ENCODE results near the gene CDK14.

The CDK14 gene

DNA sequence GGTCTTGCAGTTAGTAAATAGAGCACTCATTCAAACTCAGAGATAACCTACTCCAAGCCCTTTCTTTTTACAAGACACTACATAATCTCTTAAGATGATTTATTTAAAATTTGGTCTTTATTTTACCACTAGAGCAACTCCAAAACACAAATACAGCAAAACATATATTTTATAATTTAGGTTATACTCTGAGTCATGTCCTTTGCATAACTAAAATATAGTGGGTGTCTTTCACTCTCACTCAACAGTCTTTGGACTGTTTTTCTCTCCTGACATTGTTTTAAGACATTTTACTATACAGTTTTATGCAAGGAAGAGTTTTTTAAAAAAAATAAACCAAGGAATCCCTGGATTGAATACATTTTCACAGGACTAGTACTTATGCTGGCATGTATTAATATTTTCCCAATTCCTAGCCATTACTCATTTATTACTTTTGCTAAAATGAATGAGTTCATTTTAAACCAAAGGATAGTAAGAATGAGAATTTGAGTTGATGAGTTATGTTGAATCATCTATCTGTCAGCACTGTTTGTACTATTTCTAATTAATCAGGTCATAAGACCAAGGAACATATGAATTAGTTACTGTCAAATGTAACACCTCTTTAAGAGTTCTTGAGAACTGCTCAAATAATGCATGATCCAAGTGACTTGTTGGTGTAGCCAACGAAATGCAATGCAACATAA is 365.1 kb downstream of the CDK14 start:
- no peaks in the 10 kb centered on the region for H3K27me3 ChIP-seq (ENCODE audit: insufficient read depth, poor library complexity, severe bottlenecking)
- H3K4me3 ChIP-seq (replicated peaks; ENCODE audit: insufficient read depth, low read length), result no peak overlapping the region
- DNase-seq (ENCODE audit: low read depth in 1 of 2, low spot score in 1 of 2), result no peak
- no peak overlapping the region for H3K27ac ChIP-seq (replicated peaks)
- no peak for TF ChIP-seq POLR2AphosphoS5 (IDR thresholded peaks at IDR 0.05; ENCODE audit: low read depth)
- no peak for TF ChIP-seq GABPA (IDR thresholded peaks at IDR 0.05; ENCODE audit: low read depth)
- TF ChIP-seq, protein P1, sequence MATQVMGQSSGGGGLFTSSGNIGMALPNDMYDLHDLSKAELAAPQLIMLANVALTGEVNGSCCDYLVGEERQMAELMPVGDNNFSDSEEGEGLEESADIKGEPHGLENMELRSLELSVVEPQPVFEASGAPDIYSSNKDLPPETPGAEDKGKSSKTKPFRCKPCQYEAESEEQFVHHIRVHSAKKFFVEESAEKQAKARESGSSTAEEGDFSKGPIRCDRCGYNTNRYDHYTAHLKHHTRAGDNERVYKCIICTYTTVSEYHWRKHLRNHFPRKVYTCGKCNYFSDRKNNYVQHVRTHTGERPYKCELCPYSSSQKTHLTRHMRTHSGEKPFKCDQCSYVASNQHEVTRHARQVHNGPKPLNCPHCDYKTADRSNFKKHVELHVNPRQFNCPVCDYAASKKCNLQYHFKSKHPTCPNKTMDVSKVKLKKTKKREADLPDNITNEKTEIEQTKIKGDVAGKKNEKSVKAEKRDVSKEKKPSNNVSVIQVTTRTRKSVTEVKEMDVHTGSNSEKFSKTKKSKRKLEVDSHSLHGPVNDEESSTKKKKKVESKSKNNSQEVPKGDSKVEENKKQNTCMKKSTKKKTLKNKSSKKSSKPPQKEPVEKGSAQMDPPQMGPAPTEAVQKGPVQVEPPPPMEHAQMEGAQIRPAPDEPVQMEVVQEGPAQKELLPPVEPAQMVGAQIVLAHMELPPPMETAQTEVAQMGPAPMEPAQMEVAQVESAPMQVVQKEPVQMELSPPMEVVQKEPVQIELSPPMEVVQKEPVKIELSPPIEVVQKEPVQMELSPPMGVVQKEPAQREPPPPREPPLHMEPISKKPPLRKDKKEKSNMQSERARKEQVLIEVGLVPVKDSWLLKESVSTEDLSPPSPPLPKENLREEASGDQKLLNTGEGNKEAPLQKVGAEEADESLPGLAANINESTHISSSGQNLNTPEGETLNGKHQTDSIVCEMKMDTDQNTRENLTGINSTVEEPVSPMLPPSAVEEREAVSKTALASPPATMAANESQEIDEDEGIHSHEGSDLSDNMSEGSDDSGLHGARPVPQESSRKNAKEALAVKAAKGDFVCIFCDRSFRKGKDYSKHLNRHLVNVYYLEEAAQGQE (IDR thresholded peaks at IDR 0.05; ENCODE audit: insufficient replicate concordance, low read depth), result no peak
- TF ChIP-seq, protein P2, sequence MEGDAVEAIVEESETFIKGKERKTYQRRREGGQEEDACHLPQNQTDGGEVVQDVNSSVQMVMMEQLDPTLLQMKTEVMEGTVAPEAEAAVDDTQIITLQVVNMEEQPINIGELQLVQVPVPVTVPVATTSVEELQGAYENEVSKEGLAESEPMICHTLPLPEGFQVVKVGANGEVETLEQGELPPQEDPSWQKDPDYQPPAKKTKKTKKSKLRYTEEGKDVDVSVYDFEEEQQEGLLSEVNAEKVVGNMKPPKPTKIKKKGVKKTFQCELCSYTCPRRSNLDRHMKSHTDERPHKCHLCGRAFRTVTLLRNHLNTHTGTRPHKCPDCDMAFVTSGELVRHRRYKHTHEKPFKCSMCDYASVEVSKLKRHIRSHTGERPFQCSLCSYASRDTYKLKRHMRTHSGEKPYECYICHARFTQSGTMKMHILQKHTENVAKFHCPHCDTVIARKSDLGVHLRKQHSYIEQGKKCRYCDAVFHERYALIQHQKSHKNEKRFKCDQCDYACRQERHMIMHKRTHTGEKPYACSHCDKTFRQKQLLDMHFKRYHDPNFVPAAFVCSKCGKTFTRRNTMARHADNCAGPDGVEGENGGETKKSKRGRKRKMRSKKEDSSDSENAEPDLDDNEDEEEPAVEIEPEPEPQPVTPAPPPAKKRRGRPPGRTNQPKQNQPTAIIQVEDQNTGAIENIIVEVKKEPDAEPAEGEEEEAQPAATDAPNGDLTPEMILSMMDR (IDR thresholded peaks at IDR 0.05; ENCODE audit: insufficient read depth, low read length), result no peak
- TF ChIP-seq SPI1 (IDR thresholded peaks at IDR 0.05; ENCODE audit: borderline replicate concordance, low read depth), result no peak

DNA sequence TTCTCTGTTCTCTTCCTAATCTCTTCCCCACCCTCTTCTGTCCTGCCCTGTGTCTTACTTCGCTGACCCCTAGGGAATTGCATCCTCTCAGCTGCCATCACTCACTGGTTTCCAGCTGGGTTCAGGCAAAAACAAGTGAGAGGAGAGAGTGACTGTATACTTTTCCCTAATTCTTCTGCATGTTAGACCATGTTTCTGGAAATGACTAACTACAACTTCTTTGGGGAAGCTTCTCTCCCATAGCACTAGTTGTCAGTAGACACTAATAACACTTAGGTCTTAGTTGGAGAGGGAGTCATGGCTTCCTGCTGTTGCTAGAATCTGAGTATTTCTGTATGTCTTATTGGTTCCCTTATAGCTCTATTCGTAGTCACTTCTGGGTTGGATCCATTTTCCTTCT is 369.1 kb downstream of the CDK14 start:
- H3K27me3 ChIP-seq (ENCODE audit: insufficient read depth, poor library complexity, severe bottlenecking), result no peaks in the 10 kb centered on the region
- no peak for DNase-seq (ENCODE audit: low read depth in 1 of 2, low spot score in 1 of 2)
- no peak overlapping the region for H3K4me3 ChIP-seq (replicated peaks; ENCODE audit: insufficient read depth, low read length)
- no peak for TF ChIP-seq POLR2AphosphoS5 (IDR thresholded peaks at IDR 0.05; ENCODE audit: low read depth)
- TF ChIP-seq, protein P2 (IDR thresholded peaks at IDR 0.05; ENCODE audit: insufficient read depth, low read length), result no peak
- TF ChIP-seq GABPA (IDR thresholded peaks at IDR 0.05; ENCODE audit: low read depth), result no peak
- TF ChIP-seq, protein P1 (IDR thresholded peaks at IDR 0.05; ENCODE audit: insufficient replicate concordance, low read depth), result no peak
- no peak overlapping the region for H3K27ac ChIP-seq (replicated peaks)

DNA sequence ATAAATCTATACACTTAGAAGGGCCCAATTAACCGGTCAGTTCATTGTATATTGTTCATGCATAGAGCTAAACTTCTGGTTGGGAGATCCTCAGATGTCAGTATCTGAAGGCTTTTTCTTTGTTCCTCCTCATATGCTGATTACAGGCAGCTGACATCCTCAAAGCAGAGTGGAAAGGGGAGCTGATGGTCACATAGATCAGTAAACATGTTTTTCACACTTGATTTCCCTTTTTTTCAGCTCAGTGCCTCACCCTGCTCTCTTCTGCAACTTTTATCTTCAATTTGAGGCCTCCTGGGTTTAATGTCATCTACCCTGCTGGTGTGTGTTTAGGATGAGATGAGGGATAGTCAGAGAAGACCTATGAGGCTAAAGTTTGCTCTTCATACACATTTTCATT is 370.2 kb downstream of the CDK14 start:
- DNase-seq (ENCODE audit: low read depth in 1 of 2, low spot score in 1 of 2), result no peak
- TF ChIP-seq GABPA (IDR thresholded peaks at IDR 0.05; ENCODE audit: low read depth) (no peak), SPI1 (IDR thresholded peaks at IDR 0.05; ENCODE audit: borderline replicate concordance, low read depth) (no peak), POLR2AphosphoS5 (IDR thresholded peaks at IDR 0.05; ENCODE audit: low read depth) (no peak)
- TF ChIP-seq, protein P2 (IDR thresholded peaks at IDR 0.05; ENCODE audit: insufficient read depth, low read length), result no peak
- TF ChIP-seq, protein P1 (IDR thresholded peaks at IDR 0.05; ENCODE audit: insufficient replicate concordance, low read depth), result no peak
- Histone ChIP-seq H3K27ac (replicated peaks) (no peak overlapping the region), H3K27me3 (ENCODE audit: insufficient read depth, poor library complexity, severe bottlenecking) (no peaks in the 10 kb centered on the region), H3K4me3 (replicated peaks; ENCODE audit: insufficient read depth, low read length) (no peak overlapping the region)
